GM19043 (cell line): ENCODE measurements around the gene ACVR2A.

Experiments
- ATAC-seq: cut with Tn5 transposase; IDR thresholded peaks from one replicate; pipeline ENCODE4 v1.9.1; 2021; ENCODE audit warnings: low read depth; ENCODE audit not compliant: unreplicated experiment

The ACVR2A gene

DNA sequence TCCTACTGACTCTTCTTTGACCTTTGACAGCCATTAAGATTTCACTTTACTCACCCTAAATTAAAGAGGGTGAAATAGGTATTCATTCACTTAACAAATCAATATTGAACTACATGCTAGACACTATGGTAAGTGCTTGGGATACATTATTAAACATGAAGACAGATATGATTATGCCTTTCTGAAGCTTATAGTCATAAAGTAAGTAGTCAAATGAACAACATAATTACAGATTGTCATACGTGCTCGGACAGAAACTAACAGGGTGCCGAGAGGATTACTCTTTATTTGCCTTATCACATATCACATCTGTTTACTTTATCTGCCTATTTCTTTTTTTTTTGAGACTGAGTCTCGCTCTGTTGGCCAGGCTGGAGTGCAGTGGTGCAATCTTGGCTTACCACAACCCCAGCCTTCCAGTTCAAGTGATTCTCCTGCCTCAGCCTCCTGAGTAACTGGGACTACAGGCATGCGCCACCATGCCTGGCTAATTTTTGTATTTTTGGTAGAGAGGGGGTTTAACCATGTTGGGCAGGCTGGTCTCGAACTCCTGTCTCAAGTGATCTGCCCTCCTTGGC lies 9.8 kb downstream of the ACVR2A start:
- ATAC-seq, result no peak

DNA sequence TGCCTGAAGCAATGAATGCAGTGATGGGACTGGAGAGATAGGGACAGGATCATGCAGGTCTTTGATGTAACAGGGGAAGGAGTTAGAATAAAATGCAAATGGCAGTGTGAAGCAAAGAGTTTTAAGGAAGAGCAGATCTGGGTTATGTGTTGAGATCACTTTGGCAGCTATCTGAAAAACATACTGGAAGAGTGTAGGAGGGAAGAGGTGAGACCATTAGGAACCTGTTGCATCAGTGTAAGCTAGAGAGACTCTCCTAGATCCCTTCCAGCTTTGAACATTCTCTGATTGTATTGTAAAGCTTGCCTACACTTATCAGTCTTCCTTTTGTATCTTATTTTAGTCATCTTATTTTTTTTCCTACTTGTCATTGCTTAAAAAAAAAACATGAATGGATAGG lies 10.5 kb downstream of the ACVR2A start:
- ATAC-seq, result no peak

DNA sequence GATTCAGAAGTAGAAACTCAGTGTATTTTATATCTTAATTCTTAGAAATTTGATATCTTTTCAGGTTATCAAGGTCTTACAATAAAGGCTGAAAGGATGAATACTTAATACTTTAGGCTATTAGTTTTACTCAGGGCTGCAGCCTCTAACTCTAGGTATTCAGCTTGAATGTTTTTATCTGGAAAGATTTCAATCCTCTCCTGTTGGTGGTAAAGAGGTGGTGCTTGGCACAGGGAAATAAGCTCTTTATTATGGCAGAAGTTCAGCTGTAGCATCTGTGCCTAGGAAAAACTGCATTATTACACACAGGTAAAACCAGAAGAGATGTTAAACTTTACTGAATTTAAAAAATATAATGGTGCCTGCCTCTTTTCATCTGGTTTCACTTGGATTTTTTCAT lies 11.1 kb downstream of the ACVR2A start:
- no peak for ATAC-seq

DNA sequence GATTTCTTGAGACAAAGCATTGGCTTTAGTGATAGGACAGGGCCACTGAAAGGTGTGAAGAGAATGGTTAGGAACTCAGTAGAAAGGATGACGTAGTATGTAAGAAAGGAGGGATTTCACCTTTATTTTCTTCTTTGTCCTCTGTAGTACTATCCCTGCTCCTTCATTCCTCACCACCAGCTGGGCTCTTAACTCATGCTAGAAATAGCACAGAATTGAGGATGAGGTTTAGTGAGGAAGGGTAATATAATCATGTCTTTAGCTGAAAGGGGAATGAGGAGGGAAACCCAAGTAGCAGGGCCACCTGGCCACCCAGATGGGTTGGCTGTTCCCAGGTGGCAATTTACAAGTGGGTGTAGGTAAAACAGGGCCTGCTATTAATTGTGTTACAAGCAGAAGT lies 15.2 kb downstream of the ACVR2A start:
- ATAC-seq, result no peak

DNA sequence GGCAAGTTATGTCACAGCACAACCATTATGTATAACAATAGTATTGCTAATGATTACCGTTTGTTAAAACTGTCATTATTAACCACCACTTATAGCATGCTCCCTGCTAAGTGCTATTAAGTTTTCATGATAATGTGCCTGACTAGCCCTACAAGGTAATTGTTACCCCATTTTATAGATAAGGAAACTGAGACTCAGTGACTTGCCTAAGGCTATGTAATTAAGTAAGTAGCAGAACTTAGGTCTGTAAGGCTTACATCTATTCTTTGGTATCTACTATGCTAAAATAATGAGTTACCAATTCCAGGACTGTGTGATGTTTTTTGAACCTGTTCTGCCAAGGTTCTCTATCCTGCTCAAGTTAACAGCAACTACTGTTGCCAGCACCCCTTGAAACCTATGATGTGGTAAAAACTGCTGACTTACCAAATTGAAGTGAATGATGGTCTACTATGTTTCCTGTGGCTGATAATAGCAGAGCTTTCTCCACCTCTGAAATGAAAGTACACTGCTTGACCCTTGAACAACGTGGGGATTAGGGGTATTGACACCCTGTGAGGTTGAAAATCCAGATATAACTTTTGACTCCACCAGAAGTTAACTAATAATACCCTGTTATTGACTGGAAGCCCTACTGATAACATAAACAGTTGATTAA lies 18.2 kb downstream of the ACVR2A start:
- ATAC-seq, result no peak

DNA sequence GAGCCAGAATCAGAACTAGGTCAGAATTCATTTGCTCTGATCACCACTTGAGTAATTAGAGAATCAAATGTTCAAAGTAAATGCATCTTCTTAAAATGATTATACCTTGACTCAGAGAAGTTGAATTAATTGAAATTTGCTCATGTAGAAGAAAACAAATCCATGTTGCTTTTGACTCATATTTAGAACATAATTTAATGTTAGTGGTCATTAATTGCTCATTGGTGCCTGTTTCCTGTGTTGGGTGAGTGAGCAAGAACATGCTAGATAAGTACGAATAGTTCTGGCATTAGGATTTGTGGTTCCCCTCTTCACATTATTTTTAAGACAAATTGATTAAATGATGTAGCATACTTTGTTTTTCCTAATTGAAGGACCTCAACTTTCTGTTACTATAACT lies 19.0 kb downstream of the ACVR2A start:
- no peak for ATAC-seq

DNA sequence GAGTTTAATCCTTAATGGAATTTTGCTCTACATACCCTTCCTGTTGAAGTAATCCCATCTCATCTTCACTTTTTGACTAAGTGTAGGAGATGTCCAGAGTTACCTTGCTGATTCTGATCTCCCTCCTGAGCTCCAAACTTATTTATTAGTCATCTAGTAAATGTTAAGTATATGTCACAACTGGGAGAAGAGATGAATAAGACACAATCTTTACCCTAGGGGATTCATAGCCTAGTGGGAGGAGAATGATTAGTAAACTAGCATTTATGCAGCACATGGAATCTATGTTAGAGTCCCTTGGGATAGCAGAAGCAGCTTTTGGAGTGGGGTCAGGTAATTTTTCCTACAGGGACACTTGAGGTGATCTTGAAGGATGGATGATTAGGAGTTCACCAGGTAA lies 20.7 kb downstream of the ACVR2A start:
- ATAC-seq, result no peak

DNA sequence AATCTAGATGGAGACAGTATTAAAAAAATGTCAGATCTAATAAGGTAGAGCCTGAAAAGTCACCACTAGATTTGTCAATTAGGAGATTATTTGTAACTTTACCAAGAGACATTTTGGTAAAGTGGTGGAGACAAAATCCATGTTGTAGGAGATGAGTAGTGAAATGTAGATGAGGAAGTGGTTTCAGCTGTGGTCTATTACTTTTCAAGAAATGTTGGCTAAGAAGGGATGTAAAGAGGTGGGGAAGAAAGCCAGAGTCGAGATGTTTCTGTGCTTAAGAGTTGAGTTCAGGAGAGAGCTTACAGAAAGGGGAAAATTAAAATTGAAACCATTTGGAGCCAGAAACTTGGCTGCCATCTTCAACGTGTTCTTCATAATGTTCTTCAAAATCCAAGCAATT lies 22.2 kb downstream of the ACVR2A start:
- no peak for ATAC-seq

DNA sequence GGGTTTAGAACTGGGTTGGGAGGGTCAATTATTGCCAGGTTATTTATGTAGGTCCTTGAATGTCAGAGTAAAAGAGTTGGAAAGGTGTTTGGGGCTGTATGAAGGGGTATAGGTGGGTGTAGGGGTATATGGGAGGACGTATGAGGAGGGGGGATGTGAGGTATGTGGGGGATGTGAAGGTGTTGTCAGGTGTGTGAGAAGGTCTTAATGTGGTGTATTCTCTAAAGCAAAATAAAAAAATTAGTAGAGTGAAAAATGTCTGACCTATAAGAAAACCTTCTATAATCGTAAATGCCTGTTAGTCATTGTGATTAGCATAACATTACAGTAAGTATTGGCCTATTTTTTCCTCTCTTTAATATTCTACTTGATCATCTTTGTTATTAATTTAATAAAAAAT lies 25.1 kb downstream of the ACVR2A start:
- no peak for ATAC-seq

DNA sequence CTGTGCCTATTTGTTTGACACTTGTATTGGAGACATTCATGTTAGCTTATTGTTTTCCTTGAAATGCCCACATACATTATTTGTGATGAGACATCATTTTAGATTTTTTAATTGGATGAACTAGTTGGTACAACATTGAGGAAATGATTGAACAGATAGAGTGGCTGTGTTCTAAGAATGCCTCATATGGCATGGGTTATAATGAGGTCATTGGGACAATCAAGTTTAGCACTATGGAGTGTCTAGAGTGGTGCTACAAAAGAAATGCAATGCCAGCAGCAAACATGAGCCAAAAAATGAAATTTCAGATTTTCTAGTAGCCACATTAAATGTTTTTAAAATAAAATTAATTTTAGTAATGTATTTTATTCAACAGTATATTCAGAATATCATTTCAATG lies 28.1 kb downstream of the ACVR2A start:
- no peak for ATAC-seq

DNA sequence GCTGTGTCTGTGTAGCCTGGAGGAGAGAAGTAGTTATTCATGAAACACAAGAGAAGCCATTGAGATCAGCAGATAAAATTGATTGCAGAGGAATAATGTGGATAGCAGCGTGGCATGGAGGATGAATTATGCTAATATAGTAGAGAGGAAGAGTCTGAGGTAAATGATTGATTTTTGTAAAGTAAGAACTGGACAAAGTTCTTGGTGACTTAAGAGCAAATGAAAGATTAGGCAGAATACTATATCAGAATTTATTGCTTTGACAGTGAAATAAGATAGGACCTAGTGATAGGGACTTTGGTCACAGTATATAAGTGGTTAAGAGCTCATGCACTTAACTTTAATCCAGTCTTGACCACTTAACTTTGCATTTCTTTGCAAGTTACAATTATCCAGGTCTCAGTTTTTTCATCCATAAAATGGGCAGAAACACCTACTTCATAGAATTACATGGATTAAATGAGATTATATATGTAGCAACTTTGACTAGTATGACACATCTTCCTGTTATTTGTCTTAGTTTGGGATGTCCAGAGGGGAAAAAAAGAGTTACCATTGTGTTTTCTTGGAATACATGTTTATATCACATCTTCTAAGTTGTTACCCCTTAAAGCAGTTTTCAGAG lies 29.1 kb downstream of the ACVR2A start:
- ATAC-seq, result no peak

DNA sequence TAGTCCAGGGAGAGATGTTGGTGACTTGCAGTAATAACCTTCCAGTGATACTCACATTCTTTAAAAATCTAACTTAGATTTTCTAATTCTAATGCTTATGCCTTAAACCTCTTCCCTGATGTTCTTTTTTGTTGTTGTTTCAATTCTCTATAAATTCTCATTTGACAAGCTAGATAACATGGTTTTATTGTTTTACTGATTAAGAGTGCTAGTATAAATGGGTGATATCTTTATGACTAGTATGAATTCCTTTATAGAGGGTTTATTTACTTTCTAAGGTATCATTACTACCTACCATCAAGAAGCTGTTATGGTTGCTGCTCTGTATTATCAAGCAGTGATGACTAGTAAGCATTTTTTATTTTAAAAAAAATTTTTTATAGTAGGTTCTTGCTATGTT lies 35.0 kb downstream of the ACVR2A start:
- ATAC-seq, result no peak

DNA sequence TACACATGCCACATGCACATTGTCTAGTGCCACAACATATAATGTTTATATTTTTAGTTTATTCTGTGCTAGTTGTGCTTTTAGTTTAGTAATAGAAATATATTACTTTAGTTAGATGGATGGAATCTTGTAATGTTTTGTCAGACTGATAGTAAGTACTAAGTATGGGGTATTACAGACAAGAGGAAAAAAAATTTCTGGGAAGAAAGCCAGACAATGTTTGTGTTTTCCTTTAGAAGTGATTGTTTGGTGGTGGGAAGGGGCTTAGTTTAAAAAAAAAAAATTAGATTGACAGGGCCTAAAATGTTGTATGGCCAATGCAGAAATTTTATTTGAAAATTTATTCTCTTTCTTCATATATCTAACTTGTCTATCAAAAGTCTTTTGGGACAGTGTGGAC lies 37.8 kb downstream of the ACVR2A start:
- no peak for ATAC-seq

DNA sequence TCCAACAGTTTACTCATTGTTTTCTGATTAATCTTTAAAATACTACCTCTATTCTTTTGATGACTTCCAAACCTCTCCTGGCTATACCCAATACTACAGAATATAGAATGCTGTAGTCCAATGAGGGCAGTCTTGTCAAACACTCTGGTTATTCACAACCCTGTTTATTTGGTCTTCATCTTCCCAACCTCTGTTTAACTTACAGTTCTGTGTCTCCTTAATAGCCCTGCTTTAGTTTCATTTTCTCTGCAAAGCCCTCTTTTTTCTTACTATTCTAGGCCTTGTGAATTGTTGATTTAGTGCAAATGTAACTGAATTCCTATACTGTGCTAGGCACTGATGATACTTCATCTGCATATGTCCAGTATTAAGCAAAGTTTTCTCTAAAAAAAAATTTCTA lies 40.0 kb downstream of the ACVR2A start:
- no peak for ATAC-seq

DNA sequence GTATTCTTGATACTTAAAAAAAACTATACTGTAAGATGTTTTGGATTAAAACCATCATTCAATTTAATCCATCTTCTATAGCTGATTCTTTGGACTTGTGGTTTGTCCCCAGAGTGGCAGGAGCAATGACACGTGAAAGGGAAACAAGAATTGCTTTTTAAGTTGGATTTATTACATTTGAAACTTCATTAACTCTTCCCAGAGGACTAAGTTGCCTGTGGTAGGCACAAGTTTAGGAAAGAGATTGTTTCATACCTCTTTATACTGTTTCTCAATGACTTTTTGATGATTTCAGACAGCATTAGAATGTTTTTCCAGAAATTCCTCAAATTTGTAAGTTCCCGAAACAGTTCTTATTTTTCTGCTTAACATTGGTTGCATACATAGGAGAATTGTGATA lies 41.3 kb downstream of the ACVR2A start:
- no peak for ATAC-seq

DNA sequence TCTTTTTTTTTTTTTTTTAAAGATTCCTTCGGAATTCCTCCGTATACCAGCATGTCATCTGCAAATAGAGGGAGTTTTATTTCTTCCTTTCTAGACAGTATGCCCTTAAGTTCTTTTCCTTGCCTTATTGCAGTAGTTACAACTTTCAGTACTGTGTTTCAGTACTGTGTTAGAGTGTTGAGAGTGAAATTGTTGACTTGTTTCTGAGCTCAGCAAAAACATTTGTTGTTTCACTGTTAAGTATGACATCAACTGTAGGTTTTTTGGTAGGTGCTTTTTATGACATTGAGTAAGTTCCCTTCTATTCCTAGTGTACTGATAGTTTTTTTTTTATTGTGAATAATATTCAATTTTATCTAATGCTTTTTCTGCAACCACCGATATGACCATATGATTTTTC lies 43.9 kb downstream of the ACVR2A start:
- no peak for ATAC-seq

DNA sequence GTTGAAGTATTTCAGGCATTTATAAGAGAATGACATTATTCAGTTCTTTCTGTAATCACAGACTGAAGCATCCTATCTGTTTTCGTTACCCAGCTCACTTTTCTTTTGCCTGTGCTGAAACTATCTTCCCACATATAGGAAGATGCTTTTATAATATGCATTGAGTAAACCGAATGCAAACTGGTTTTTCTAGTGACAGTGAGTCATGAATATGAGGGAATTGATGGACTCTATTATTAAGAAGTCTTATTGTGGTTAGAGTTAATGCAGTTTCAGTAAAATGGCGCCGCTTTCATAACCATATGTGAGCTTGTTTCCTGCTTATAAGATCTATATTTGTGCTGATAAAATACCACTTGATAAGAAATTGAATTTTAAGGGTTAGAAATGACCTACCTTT lies 59.2 kb downstream of the ACVR2A start:
- no peak for ATAC-seq

DNA sequence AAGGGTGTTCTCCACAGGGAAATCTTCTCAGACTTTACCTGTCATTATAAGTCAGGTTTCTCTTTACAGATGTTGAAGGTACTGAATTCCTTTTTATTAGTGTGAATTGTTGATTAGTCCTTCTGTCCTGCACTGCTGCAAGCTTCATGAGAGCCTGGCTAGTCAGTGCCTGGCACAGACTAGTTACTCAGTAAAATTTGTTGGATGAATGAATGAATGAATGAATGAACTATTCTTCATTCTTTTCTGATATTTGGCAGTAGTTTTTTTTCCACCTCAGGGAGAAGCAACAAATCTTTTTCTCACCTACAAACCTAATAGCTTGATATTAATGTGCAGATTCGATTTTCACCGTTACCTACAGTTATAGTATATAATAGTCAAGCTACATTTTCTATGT lies 64.3 kb downstream of the ACVR2A start:
- no peak for ATAC-seq

DNA sequence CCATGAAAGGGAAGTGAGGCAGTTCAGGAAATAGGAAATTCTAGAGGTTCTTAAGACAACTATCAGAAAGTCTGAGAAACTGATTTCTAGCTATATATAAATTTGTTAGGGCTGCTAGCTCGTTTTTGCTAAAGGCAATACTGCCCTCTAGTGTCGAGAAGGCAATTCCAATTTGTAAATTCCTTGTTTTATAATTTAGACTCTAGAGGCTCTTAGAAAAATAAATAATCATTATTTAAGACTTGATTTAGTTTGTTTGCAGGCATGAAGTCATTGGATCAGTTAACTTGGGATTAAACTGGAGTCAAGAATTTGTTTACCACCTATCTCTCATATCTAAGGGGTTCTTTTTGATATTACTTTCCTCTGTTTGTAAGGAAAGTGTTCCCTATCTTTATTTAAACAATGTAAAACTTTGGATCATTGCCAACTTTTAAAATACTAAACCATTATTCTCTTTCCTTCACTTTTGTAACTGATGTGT lies 66.2 kb downstream of the ACVR2A start:
- ATAC-seq, result peak; percentile 57

DNA sequence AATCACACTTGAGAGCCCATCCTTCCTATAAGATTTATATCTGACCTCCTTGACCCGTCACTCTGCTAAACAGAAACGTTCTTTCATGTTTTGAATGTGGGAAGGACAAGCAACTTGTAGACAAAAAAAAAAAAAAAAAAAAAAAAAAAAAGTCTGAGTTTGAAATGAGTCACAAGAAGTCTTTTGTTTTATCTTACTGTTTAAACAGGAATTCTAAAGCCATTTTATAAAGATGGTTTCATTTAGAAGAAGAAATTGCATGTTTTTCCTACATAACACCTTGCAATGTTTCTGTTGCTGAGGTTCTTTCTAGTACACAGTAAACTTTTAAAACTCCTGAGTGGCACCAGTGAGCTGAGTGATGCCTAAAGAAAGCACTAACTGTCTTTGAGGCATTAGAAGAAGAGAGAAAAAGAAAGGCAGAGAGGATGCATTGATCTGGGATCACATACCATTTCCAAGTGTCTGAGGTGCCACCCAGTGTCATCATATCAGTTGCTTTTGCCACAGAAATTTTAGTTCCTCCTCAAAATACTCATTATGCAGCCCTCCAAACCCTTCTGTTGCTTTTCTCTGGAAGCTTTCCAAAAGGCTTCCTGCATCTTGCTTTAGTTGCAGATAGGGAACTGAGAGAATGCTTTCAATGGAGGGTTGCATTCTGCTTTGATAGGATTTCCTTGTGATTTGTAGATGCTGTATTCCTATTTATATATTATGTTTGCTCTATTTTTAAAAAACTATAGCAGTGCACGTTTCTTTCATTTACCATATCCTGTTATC lies 69.1 kb downstream of the ACVR2A start:
- ATAC-seq, result no peak

DNA sequence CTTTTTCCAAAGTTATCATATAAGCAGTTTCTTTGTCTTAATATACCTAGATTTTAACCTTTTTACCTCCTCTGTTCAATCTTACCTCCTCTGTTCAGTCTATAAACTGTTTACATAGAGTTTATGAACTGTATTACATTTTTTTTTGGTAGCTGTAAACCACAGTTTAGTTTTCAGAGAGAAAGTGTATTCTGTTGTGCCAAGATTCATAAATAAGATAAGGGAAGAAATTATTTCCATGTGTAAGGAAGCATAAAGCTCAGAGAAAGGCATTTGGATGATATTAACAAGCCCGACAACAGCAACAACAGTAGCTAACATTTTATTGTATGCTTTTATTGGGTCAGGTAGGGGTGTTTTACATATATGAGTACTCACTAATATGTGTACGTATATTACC lies 71.2 kb downstream of the ACVR2A start:
- no peak for ATAC-seq

DNA sequence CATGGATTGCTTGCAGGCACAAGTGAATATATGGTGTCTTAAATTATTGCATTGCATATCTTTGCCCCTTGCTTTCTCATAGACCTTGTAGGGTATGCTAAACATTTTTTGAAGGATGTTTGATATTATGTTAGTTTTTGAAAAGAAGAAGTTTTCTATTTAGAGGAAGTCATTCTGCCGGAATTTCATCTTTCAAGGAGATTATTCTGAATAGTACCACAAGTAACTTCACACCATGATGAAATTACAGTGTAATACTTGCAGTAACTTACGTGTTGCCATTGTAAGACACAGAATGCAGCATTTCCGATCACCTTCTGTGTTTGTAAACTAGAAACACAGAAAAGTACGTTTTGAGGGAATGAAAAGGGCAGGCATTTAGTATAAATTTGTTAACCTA lies 71.9 kb downstream of the ACVR2A start:
- ATAC-seq, result no peak
